Measurements from ENCODE around the gene GPC4.

GPC4 gene

GRCh38 chrX:133405498-133406185, 9.6 kb downstream of the GPC4 start:
- DNase-seq = no peak

- DNase-seq = no peak
These were observed 11.3 kb downstream of the GPC4 start for GRCh38 chrX:133403984-133404383.

DNA sequence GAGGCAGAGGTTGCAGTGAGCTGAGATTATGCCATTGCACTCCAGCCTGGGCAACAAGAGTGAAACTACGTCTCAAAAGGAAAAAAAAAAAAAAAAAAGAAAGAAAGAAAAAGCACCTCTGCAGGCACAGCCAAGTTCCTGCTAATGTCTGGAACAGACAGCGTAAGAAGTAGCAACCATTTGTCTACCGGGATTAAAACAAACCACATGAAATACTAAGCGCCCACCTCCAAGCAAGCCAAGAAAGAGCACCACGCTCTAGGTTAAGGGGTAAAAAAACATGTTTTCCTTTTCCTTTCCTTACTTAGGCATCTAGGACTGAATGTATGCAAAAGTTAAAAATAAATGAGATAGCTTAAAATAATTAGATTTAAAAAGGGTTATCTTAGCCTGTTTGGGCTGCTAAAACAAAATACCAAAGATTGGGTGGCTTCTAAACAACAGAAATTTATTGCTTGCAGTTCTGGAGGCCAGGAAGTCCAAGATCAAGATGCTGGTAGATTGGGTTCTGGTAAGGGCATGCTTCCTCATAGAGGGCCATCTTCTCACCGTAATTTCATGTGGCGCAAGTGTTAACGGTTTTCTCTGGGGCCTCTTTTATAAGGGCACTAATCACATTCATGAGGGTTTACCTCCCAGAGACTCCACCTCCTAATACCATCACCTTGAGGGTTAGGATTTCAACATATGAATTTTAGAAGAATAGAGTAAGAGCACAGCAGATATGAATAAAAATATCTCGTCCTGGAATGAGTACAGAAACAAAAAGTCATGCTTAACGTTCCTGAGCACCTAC, 12.3 kb downstream of the GPC4 start:
- no peak for DNase-seq

DNA sequence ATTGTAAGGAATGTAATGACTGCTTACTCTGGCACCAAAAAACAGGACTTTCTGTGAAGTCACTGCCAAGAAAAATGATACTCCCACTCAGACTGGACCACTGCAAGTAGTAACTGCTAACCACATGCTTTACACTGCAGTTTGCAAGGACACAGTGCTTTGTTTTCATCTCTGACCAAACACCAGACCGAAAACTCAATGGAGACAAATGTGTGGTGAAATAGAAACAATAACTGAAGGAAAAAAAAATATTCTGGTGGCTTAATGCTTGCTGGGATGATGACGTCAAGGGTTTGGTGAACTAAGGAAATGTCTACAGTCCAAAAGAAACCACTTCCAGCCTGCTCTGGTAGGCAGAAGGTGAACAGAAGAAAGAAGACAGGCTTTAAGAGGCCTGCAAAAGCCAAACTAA, 13.2 kb downstream of the GPC4 start:
- no peak for DNase-seq

DNA sequence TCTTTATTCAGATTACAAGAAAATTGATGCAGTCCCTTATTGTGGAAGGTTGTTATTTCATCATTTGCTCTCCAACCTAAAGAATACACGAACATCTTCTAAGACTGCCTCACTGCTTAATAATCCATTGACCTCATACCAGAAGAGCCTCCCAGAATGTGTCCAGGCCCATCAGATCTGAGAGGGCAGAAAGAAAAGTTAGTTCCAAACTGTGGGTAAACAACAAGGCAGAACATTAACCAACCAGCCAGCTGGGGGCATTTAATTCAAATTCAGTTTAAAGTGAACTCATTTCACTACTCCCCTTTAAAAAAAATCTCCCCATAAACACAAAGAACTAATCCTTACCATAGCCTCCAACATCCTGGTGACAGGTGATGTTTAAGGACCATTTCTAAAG, 13.8 kb downstream of the GPC4 start:
- no peak for DNase-seq

DNA sequence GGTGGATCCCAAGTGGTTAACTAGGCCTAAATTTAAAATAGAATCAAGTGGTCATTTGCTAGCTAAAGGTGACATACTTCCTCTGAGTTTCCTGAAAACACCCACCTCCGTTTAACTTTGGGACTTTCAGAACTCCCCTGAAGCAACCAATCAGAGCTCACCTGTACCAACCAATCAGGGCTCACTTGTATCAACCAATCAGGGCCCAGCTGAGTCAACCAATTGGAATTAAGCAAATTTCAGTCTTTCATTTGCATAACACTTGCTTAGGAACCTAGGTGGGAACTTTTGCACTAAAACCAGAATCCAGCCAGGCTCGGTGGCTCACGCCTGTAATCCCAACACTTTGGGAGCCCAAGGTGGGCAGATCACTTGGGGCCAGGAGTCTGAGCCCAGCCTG, 15.9 kb downstream of the GPC4 start:
- DNase-seq = no peak

- no peak for DNase-seq
These were observed 20.5 kb downstream of the GPC4 start for GRCh38 chrX:133394765-133395164.

GRCh38 chrX:133392671-133393070, 22.6 kb downstream of the GPC4 start:
- no peak for DNase-seq

DNA sequence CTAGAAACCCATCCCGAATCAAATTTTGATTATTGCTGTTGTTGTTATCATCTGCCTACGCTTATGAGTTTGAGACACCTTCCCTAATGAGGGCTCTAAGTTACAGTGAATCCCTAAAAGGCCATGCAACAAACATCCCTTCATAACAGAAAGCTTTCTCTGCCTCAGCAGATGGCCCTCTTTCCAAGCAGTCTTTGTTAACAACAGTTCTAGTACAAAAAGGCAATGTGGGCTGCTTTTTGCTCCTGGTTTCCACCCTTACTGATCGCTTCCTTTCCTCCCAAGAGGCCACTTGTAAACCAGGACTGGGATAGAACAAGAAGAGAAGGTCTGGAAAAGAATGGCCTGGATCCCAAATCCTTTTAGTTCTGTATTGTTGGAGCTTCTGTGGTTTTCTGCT, 24.2 kb downstream of the GPC4 start:
- DNase-seq = no peak

GRCh38 chrX:133390676-133391075, 24.6 kb downstream of the GPC4 start:
- no peak for DNase-seq

- no peak for DNase-seq
These were observed 25.3 kb downstream of the GPC4 start for GRCh38 chrX:133389975-133390374.

GRCh38 chrX:133384454-133384853, 30.8 kb downstream of the GPC4 start:
- no peak for DNase-seq

DNA sequence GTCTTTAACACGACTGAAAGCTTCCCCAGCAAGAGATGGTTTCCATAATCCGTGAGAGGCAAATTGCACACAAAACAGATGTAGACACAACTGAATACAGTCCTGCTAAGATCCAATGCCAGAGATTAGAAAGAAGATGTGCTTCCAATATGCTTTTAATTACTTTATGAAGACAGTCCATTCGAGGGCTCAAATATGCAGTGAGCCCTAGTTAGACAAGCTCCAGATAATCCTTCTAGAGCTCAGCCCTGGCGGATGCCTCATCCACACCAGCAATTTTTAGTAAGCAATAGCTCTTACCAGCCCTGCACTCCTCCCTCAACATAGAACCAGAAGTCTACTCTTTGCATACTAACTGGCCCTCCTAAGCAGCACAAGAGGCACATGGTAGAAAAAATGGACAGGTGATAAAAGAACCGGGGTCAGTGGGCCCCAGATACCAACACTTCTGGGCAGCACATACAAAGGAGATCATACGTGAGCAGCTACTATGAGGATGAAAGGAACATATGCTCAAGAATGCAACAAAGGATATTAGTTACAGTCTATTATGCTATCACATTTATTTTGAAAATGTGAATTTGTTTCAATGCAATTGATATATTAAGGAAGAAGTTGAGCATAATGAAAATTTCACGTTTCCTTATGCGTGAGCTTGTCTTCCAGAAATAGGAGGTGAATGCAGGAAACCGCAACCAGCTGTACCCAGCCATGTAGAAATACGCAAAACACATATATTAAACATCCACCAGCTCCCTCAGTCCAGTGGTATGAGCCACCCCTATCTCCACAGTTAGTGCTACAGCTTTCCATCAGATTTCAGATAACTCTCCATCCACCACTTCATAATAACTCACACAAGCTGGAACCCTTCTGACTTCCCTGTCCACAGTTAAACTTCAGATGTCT, 34.3 kb downstream of the GPC4 start:
- DNase-seq = no peak

DNA sequence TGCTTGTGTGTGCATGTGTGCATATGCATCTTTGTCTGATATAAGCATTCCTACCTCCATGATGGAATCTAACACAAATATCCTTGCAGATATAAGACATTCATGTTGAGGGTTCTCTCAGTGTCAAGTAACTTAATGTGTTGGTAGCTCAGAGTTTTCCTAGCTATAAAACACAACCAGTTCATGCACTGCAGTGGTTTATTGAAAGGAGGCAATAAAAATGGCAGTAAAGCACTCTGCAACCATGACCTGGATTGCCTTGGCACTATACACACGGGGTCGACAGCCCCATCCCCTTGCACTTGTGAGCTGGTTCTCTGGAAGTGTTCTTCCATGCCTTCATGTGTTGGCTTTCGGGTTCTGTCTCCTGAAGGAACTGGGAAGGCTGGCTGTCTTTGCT, 38.9 kb downstream of the GPC4 start:
- DNase-seq = no peak

DNA sequence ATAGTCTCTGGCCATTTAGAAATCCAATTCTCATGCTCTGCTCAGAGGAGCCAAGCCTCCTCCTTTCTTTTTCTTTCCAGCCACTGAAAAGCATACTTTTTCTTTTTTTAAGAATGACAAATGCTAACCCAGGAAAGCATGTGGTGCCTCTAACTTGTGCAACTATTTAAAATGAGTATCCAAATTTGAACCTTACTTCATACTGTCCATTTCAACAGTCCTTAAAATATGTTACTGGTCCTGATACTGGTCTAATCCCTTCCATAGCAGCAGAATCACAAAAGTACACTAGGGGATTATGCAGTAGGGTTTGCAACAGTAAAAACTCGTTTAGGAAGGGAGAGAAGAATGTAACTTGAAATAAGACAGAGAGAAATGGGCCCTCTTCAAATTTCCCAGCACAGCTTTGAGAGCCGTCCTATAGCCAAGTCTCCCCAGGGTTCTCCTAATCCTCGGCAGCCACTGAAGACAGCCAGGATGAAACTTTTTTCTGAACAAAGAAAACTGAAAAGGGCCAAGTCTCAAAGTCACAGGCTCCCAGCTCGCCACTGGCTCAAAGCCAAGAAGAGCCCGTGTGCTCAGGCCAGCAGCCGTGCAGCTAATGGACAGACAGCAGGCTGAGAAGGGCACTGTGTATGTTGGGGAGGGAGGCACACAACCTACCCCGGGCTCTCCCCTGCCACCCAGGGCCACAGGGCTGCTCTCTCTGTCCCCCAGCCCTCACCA, 39.5 kb downstream of the GPC4 start:
- no peak for DNase-seq

DNA sequence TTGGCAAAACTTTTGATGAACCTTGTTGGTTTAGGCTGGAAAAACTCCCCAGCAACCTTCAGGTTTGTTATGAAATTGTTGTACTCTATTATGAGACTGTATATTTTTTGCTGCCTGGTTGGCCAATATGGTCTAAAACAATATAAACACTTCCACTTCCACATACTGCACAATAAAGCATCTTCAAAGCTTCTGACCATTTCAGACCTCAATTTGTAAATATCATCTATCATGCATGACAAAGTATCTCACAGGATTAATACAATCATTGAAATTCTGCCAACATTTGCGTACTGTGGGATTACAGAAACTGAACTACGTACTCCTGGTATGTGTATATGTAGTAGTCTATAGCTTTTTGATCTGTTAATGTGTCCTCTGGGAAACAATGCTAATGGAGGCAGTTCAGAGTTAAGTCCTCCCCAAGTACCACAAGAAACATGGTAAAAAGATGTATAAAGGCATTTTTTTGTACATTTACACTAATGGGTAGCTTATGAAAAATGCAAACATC, 40.4 kb downstream of the GPC4 start:
- DNase-seq = no peak

DNA sequence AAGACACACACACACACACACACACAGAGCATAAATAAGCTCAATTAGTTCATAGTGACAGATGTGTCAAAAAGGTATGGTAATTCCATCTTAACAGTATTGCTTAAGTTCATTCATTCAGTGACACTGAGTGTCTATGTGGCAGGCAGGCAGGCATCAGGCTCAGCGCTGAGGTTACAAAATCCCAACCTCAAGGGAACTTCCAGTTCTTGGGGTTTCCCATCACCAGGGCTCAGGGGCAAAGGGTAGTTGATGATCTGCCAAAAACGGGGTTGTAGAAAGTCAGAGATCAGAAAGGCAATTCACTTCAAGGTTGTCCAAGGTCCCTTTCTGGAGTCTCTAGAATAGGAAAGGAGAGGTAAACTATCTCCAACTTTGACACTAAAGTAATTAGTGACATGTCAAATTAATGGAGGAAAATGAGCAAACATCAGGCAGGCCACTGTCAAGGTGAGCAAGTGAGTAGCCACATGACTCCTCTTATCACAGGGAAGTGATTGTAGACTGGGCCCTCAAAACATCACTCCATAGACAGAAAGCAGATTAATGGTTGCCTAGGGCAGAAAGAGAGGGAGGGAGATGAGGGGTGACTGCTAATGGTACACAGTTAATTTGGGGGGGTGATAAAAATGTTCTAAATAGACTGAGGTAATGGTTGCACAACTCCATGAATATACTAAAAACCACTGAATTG, 41.8 kb downstream of the GPC4 start:
- DNase-seq = no peak

DNA sequence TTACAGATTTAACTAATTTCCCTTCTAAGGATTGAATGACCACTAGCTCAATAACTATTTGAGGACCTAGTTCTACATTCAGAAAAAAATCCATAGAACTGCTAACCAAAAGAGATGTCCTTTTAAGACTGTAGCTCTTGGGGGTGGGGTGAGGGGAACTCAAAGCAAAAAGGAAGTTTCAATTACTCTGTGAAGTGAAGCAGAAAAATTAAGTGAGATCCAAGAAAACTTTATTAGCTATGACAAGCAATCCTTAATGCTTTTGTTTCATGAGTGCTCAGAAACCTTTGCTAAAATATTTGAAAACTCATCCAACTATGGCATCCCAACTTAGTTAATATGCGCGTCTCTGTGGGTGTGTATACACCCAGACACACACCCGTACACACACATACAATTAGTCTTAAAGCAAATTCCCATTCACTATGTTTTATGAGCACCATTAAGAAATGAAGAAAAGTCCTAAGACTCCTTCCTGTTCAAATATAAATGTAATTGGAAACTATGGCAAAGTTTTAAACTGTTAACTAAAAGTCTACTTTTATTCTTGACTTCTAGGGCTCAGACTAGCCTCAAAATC, 44.5 kb downstream of the GPC4 start:
- no peak for DNase-seq

DNA sequence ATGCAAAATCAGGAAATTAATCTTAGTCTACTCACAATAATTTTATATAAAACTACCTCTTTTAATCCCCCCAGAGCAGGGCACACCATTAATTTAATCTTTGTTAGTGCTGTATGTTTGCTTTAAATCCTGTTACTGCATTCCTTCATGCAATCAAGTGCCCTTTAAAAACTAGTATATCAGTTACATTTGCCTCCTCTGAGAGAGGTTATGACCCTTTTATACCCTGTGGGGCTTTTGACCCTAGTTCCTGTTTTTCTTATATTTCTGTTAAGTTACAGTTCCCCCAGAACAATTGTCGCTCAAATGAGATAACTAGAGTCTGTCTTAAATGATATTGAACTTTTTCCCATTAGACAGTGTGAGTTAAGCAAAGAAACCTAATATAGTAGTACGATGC, 46.2 kb downstream of the GPC4 start:
- DNase-seq = no peak

- DNase-seq = no peak
These were observed 48.6 kb downstream of the GPC4 start for GRCh38 chrX:133366735-133367134.

- DNase-seq = no peak
These were observed 49.2 kb downstream of the GPC4 start for GRCh38 chrX:133365871-133366611.

Data from NCI-H446 treated with DMSO at 0.1 percent for 48 hours (cell line).